GM10847 (cell line): ENCODE measurements around the gene MAPKAP1.

Experiments
- POLR2A ChIP-seq: IDR thresholded peaks from 2 replicates; pipeline ENCODE4 v1.6.1; 2011; ENCODE audit not compliant: insufficient read length; ENCODE audit errors: extremely low read depth

Gene MAPKAP1

GRCh38 chr9:125620216-125620615 is 86.8 kb downstream of the MAPKAP1 start:
- no peak for TF ChIP-seq POLR2A

GRCh38 chr9:125617087-125617486 is 89.9 kb downstream of the MAPKAP1 start:
- no peak for TF ChIP-seq POLR2A

GRCh38 chr9:125613141-125613540 is 93.9 kb downstream of the MAPKAP1 start:
- no peak for TF ChIP-seq POLR2A

- TF ChIP-seq POLR2A: no peak
Observed at GRCh38 chr9:125612616-125613015, 94.4 kb downstream of the MAPKAP1 start.

GRCh38 chr9:125611121-125611765 is 95.8 kb downstream of the MAPKAP1 start:
- TF ChIP-seq POLR2A: no peak

GRCh38 chr9:125609744-125610143 is 97.3 kb downstream of the MAPKAP1 start:
- no peak for TF ChIP-seq POLR2A

GRCh38 chr9:125608489-125609224 is 98.4 kb downstream of the MAPKAP1 start:
- TF ChIP-seq POLR2A: no peak

- no peak for TF ChIP-seq POLR2A
Observed at GRCh38 chr9:125604196-125604595, 102.8 kb downstream of the MAPKAP1 start.

GRCh38 chr9:125603478-125604021 is 103.5 kb downstream of the MAPKAP1 start:
- TF ChIP-seq POLR2A: no peak

GRCh38 chr9:125601961-125602360 is 105.0 kb downstream of the MAPKAP1 start:
- TF ChIP-seq POLR2A: no peak

GRCh38 chr9:125600194-125600593 is 106.8 kb downstream of the MAPKAP1 start:
- no peak for TF ChIP-seq POLR2A

- no peak for TF ChIP-seq POLR2A
Observed at GRCh38 chr9:125594223-125594610, 112.8 kb downstream of the MAPKAP1 start.

- TF ChIP-seq POLR2A: no peak
Observed at GRCh38 chr9:125593581-125594222, 113.3 kb downstream of the MAPKAP1 start.

GRCh38 chr9:125591888-125592287 is 115.1 kb downstream of the MAPKAP1 start:
- TF ChIP-seq POLR2A: no peak

GRCh38 chr9:125591245-125591644 is 115.8 kb downstream of the MAPKAP1 start:
- TF ChIP-seq POLR2A: no peak

GRCh38 chr9:125589287-125589686 is 117.7 kb downstream of the MAPKAP1 start:
- TF ChIP-seq POLR2A: no peak

- no peak for TF ChIP-seq POLR2A
Observed at GRCh38 chr9:125587819-125588460, 119.1 kb downstream of the MAPKAP1 start.
